Ecto neural progenitor cell (in vitro differentiated cells): Measurements from ENCODE around the gene STK26.
"Not testable (repeated sequence)": the region's sequence is repeated elsewhere in the genome, so short reads cannot be mapped to it uniquely, and the experiment has no call there.

Experiments used
- DNase-seq: peaks from one replicate; pipeline ENCODE4 v3.0.0-alpha.2; 2018; ENCODE audit warnings: low spot score

STK26 gene

GRCh38 chrX:132094164-132094563 is 71.1 kb downstream of the STK26 start:
- DNase-seq: no peak

- not testable (repeated sequence) for DNase-seq
Measured at GRCh38 chrX:132098704-132099103, 75.6 kb downstream of the STK26 start.

GRCh38 chrX:132101206-132101605 is 78.1 kb downstream of the STK26 start:
- DNase-seq: no peak

- DNase-seq: no peak
Measured at GRCh38 chrX:132101799-132102198, 78.7 kb downstream of the STK26 start.

GRCh38 chrX:132107291-132107690 is 84.2 kb downstream of the STK26 start:
- DNase-seq: no peak

GRCh38 chrX:132114607-132115006 is 91.5 kb downstream of the STK26 start:
- no peak for DNase-seq

GRCh38 chrX:132115792-132116191 is 92.7 kb downstream of the STK26 start:
- DNase-seq: no peak

- DNase-seq: peak; percentile 49
Measured at GRCh38 chrX:132118358-132118757, 95.3 kb downstream of the STK26 start.

GRCh38 chrX:132119283-132119682 is 96.2 kb downstream of the STK26 start:
- no peak for DNase-seq

GRCh38 chrX:132119821-132120515 is 96.9 kb downstream of the STK26 start:
- peak; percentile 68 for DNase-seq

- no peak for DNase-seq
Measured at GRCh38 chrX:132120913-132121312, 97.8 kb downstream of the STK26 start.
